ENCODE data around the gene CHMP2A. TPM values are rescaled to one million over a fixed set of nuclear protein-coding genes. Genes with fewer than 3 reads are reported as not detected.
"Not testable (repeated sequence)": the region's sequence is repeated elsewhere in the genome, so short reads cannot be mapped to it uniquely, and the experiment has no call there.

The CHMP2A gene
- polyA plus RNA-seq, 1 donor: 120 TPM

DNA sequence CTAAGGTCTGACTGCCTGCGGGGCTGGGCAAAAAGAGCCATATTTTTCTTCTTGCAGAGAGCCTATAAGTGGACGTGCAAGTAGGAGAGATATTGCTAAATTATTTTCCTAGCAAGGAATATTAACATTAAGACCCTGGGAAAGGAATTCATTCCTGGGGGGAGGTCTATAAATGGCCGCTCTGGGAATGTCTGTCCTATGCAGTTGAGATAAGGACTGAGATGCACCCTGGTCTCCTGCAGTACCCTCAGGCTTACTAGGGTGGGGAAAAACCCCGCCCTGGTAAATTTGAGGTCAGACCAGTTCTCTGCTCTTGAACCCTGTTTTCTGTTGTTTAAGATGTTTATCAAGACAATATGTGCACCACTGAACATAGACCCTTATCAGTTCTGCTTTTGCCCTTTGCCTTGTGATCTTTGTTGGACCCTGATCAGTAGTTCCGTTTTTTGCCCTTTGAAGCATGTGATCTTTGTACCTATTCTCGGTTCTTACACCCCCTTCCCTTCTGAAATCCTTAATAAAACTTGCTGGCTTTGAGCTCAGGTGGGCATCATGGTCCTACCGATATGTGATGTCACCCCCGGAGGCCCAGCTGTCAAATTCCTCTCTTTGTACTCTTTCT is 47.2 kb downstream of the CHMP2A start:
- H3K27ac ChIP-seq (ENCODE audit: low read length); H3K4me3 ChIP-seq (ENCODE audit: low read length); DNase-seq; H3K27me3 ChIP-seq (ENCODE audit: control insufficient read depth, insufficient read depth, low read length); H3K36me3 ChIP-seq (ENCODE audit: control insufficient read depth, insufficient read depth, low read length); H3K9me3 ChIP-seq (ENCODE audit: control insufficient read depth, low read depth, low read length): not testable (repeated sequence)
- H3K4me1 ChIP-seq (ENCODE audit: control insufficient read depth, insufficient read depth, low read length): peaks cover 17% of the 10 kb centered on the region
- 40% methylated on average over 1 of the region's 8 CpGs for WGBS (ENCODE audit: insufficient coverage, low lambda C conversion rate)

Other genes with a start within 250 kb of the CHMP2A start
- 59.3 TPM for gene ERVK3-1, start 249.7 kb downstream of the CHMP2A start, polyA plus RNA-seq
- 3.2 TPM for gene ZSCAN22, start 228.1 kb downstream of the CHMP2A start, polyA plus RNA-seq
- gene A1BG, start 201.6 kb downstream of the CHMP2A start, polyA plus RNA-seq: 1.8 TPM
- gene ZNF497, start 192.4 kb downstream of the CHMP2A start, polyA plus RNA-seq: 2.1 TPM
- gene ZNF837, start 174.1 kb downstream of the CHMP2A start, polyA plus RNA-seq: 4.3 TPM
- 1,486 TPM for gene RPS5, start 167.8 kb downstream of the CHMP2A start, polyA plus RNA-seq
- gene RNF225, start 159.4 kb downstream of the CHMP2A start, polyA plus RNA-seq: not detected
- 7.1 TPM for gene ZNF584, start 146.5 kb downstream of the CHMP2A start, polyA plus RNA-seq
- gene ZNF132, start 115.0 kb downstream of the CHMP2A start, polyA plus RNA-seq: 8.0 TPM
- 5.2 TPM for gene ZNF324B, start 103.5 kb downstream of the CHMP2A start, polyA plus RNA-seq
- gene ZNF324, start 88.0 kb downstream of the CHMP2A start, polyA plus RNA-seq: 6.0 TPM
- 10.3 TPM for gene ZNF446, start 78.8 kb downstream of the CHMP2A start, polyA plus RNA-seq
- 8.5 TPM for gene SLC27A5, start 43.1 kb downstream of the CHMP2A start, polyA plus RNA-seq
- gene ZBTB45, start 35.3 kb downstream of the CHMP2A start, polyA plus RNA-seq: 11.1 TPM
- 345 TPM for gene TRIM28, start 11.0 kb downstream of the CHMP2A start, polyA plus RNA-seq
- 56.0 TPM for gene UBE2M, start 3.5 kb upstream of the CHMP2A start, polyA plus RNA-seq
- gene MZF1, start 18.2 kb upstream of the CHMP2A start, polyA plus RNA-seq: 39.0 TPM

Data from large intestine (tissue), 3 donors.